A549 treated with CpdA at 1 μM for 4 hours (cell line): ENCODE measurements around the gene ACTR8. TPM values are rescaled to one million over a fixed set of nuclear protein-coding genes. Genes with fewer than 3 reads are reported as not detected.

Experiments used
- total RNA-seq: library from RNA; stranded (reverse); fragments of 200-300 nt; extraction: Qiagen RNA extraction; gene quantifications from 5 replicates; pipeline ENCODE4 v1.2.3, GENCODE V29; 2022; ENCODE audit warnings: low read depth

The ACTR8 gene, protein sequence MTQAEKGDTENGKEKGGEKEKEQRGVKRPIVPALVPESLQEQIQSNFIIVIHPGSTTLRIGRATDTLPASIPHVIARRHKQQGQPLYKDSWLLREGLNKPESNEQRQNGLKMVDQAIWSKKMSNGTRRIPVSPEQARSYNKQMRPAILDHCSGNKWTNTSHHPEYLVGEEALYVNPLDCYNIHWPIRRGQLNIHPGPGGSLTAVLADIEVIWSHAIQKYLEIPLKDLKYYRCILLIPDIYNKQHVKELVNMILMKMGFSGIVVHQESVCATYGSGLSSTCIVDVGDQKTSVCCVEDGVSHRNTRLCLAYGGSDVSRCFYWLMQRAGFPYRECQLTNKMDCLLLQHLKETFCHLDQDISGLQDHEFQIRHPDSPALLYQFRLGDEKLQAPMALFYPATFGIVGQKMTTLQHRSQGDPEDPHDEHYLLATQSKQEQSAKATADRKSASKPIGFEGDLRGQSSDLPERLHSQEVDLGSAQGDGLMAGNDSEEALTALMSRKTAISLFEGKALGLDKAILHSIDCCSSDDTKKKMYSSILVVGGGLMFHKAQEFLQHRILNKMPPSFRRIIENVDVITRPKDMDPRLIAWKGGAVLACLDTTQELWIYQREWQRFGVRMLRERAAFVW
- 14.2 to 17.3 TPM (median 16.1 TPM) in 5 replicates for total RNA-seq

GRCh38 chr3:53881691-53882593 is at the start of gene ACTR8:
Gene ACTR8, minus strand, starts transcription at chr3:53882152. Its CDS starts 51 bp downstream, at chr3:53882101.

GRCh38 chr3:53891497-53892285 is 9.7 kb upstream of the ACTR8 start, which contains the start of gene SELENOK:
Gene SELENOK, minus strand, starts transcription at chr3:53891859.

GRCh38 chr3:53846134-53846850 is 35.7 kb downstream of the ACTR8 start, which contains the start of the genes CHDH and IL17RB:
Gene CHDH, minus strand, starts transcription at chr3:53846419. Its CDS starts 22,411 bp downstream, at chr3:53824008.
Gene IL17RB, plus strand, starts transcription at chr3:53846568. Its CDS starts 21 bp downstream, at chr3:53846589.

Other genes with a start within 250 kb of the ACTR8 start
- gene CHDH, start 35.7 kb downstream of the ACTR8 start, total RNA-seq = 2.3 to 3.5 TPM (median 2.7 TPM) in 5 replicates
- gene IL17RB, start 35.6 kb downstream of the ACTR8 start, total RNA-seq = 0.94 to 1.6 TPM (median 1.1 TPM) in 5 replicates
- 25.0 to 33.9 TPM (median 27.4 TPM) in 5 replicates for gene SELENOK, start 9.7 kb upstream of the ACTR8 start, total RNA-seq
- 0.02 TPM in 1 of 5 replicates, not detected in the others for gene CACNA2D3, start 240.4 kb upstream of the ACTR8 start, total RNA-seq